Bronchial epithelial cell (primary cell): ENCODE measurements around the gene RAP1A. TPM values are rescaled to one million over a fixed set of nuclear protein-coding genes. Genes with fewer than 3 reads are reported as not detected.

Source experiments
- DNase-seq: peaks from one replicate; pipeline ENCODE4 v3.0.0-alpha.2; 2010; ENCODE audit warnings: low read depth
- FAIRE-seq: peaks from 2 replicates; lab custom pipeline; 2011; peaks lifted over from hg19 to GRCh38; lab: Jason Lieb, UNC
- H3K27me3 ChIP-seq: 2 replicates; pipeline ENCODE4 v1.5.1; 2011; ENCODE audit warnings: low read length; ENCODE audit not compliant: control insufficient read depth, insufficient read depth
- H3K36me3 ChIP-seq: 2 replicates; pipeline ENCODE4 v1.5.1; 2011; ENCODE audit warnings: low read length; ENCODE audit not compliant: control insufficient read depth, insufficient read depth
- H3K4me3 ChIP-seq: 2 replicates; pipeline ENCODE4 v1.5.1; 2011; ENCODE audit warnings: mild to moderate bottlenecking, low read depth, low read length, control low read depth
- total RNA-seq: library from RNA; depleted of rRNA; stranded (reverse); fragments of >200 nt; gene quantifications from 2 replicates; pipeline ENCODE4 v1.2.1, GENCODE V29; 2014
- TF ChIP-seq, protein P1 (sequence below): IDR thresholded peaks from 2 replicates; pipeline ENCODE4 v1.5.1; 2011; ENCODE audit warnings: mild to moderate bottlenecking, moderate library complexity, low read length, control low read depth, inconsistent platforms; ENCODE audit not compliant: insufficient read depth, severe bottlenecking

RAP1A gene
- total RNA-seq, 1 donor from 2014 or later: 16.6 TPM

- DNase-seq (no peak), FAIRE-seq (no peak)
- TF ChIP-seq, protein P1, sequence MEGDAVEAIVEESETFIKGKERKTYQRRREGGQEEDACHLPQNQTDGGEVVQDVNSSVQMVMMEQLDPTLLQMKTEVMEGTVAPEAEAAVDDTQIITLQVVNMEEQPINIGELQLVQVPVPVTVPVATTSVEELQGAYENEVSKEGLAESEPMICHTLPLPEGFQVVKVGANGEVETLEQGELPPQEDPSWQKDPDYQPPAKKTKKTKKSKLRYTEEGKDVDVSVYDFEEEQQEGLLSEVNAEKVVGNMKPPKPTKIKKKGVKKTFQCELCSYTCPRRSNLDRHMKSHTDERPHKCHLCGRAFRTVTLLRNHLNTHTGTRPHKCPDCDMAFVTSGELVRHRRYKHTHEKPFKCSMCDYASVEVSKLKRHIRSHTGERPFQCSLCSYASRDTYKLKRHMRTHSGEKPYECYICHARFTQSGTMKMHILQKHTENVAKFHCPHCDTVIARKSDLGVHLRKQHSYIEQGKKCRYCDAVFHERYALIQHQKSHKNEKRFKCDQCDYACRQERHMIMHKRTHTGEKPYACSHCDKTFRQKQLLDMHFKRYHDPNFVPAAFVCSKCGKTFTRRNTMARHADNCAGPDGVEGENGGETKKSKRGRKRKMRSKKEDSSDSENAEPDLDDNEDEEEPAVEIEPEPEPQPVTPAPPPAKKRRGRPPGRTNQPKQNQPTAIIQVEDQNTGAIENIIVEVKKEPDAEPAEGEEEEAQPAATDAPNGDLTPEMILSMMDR: no peak
- Histone ChIP-seq H3K27me3 (no peaks in the 10 kb centered on the region), H3K4me3 (no peak overlapping the region), H3K36me3 (no peaks in the 10 kb centered on the region)
These were observed 97.9 kb downstream of the RAP1A start for GRCh38 chr1:111717450-111717849.

GRCh38 chr1:111719135-111719534 lies 99.5 kb downstream of the RAP1A start:
- FAIRE-seq: no peak

DNA sequence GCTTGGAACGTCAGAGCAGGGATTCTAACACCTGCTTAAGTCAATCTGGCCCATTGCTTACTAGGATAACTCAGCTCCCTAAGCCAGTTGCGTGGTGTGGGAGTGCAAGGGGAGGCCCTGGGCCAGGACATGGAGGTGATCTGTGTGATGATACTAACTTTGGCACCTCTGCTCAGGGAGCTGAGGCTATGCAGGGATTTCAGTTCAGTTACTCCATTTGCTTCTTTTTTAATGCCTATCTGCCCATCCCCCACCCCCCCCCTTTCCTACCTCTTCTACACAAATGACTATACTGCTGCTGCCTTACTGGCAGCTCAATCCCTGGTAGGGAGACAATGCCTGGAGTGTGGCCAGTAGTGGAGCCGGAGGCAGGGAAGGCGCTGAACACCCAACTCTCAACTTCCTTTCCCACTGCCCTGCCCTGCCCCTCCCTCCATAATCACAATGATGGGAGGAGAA lies 100.1 kb downstream of the RAP1A start:
- DNase-seq (peak; percentile 21), FAIRE-seq (no peak)
- no peak overlapping the region for H3K4me3 ChIP-seq
- no peaks in the 10 kb centered on the region for H3K27me3 ChIP-seq
- TF ChIP-seq, protein P1: no peak
- H3K36me3 ChIP-seq: no peaks in the 10 kb centered on the region

More at GRCh38 chr1:111719135-111719534, 99.5 kb downstream of the RAP1A start:
- TF ChIP-seq, protein P1: no peak
- Histone ChIP-seq H3K27me3 (no peaks in the 10 kb centered on the region), H3K36me3 (no peaks in the 10 kb centered on the region), H3K4me3 (no peak overlapping the region)
- DNase-seq: no peak

- FAIRE-seq: no peak
- Histone ChIP-seq H3K36me3 (no peaks in the 10 kb centered on the region), H3K4me3 (no peak overlapping the region), H3K27me3 (no peaks in the 10 kb centered on the region)
- TF ChIP-seq, protein P1: no peak
- peak; percentile 54 for DNase-seq
These were observed 100.8 kb downstream of the RAP1A start for GRCh38 chr1:111720274-111720976.

- DNase-seq (peak; percentile 20), FAIRE-seq (no peak)
- Histone ChIP-seq H3K36me3 (no peaks in the 10 kb centered on the region), H3K27me3 (no peaks in the 10 kb centered on the region), H3K4me3 (no peak overlapping the region)
- TF ChIP-seq, protein P1: no peak
These were observed 101.6 kb downstream of the RAP1A start for GRCh38 chr1:111720977-111721786.
